HCT116 (cell line): Measurements from ENCODE around the gene CCSAP. TPM values are rescaled to one million over a fixed set of nuclear protein-coding genes. Genes with fewer than 3 reads are reported as not detected.

Source experiments
- ATAC-seq: fragments of 200-7000 bp; cut with Tn5 transposase; 2 replicates; pipeline ENCODE4 v1.9.1; 2020; ENCODE audit warnings: mild to moderate bottlenecking, moderate library complexity
- BruUV-seq: library from RNA; stranded (reverse); fragments of 400-500 nt; replicated peaks from 2 replicates; lab custom pipeline; 2021; lab: Mats Ljungman, UMichigan
- CTCF ChIA-PET: fragments of 300-600 bp; sonication (Branson Sonifier 250); formaldehyde crosslinking; loops from one replicate; lab custom pipeline; 2021; ENCODE audit warnings: antibody characterized with exemption; lab: Charles Lee
- POLR2A ChIA-PET: fragments of 300-600, 350-600 bp; sonication (Branson Sonifier 250); formaldehyde crosslinking; loops from one replicate; lab custom pipeline; 2021; ENCODE audit warnings: antibody characterized with exemption; lab: Charles Lee
- RAD21 ChIA-PET, 2 experiments: fragments of 300-600 bp; sonication (Branson Sonifier 250); formaldehyde crosslinking; loops; one replicate each; lab custom pipeline; 2023; ENCODE audit warnings: low total read pairs in 2 of 2; ENCODE audit not compliant: uncharacterized antibody in 2 of 2, unreplicated experiment in 2 of 2, low non-redundant PET in 1 of 2; lab: Charles Lee
- DNase-seq: peaks from one replicate; pipeline ENCODE4 v3.0.0-alpha.2; 2010; ENCODE audit warnings: low read depth, low spot score
- H2AFZ ChIP-seq: fragments of 200-600 bp; shearing (Covaris generic), sonication (generic); 2 replicates; pipeline ENCODE4 v1.6.1; 2017; ENCODE audit warnings: low read depth, mixed run types, mixed read lengths, antibody characterized with exemption, low read length; ENCODE audit not compliant: poor library complexity, severe bottlenecking
- H3K27ac ChIP-seq: 2 replicates; pipeline ENCODE4 v1.5.1; 2012; ENCODE audit warnings: low read depth, low read length
- H3K27me3 ChIP-seq: fragments of 200-600 bp; sonication (generic); 2 replicates; pipeline ENCODE4 v1.6.1; 2016; ENCODE audit warnings: mixed run types, low read length, mixed read lengths; ENCODE audit not compliant: insufficient read depth
- H3K36me3 ChIP-seq, 2 experiments: fragments of 200-500 bp in 1 of 2; fragments of 200-600 bp in 1 of 2; sonication (Bioruptor generic) in 1 of 2; sonication (generic) in 1 of 2; 2 replicates each; pipeline versions ENCODE4 v1.5.1 to v1.6.1; 2014 to 2016; ENCODE audit warnings: low read length in 2 of 2, inconsistent platforms in 1 of 2, mixed read lengths in 1 of 2, mixed run types in 1 of 2; ENCODE audit not compliant: insufficient read depth in 2 of 2, control insufficient read depth in 1 of 2
- H3K4me1 ChIP-seq, 2 experiments: fragments of 200-600 bp in 1 of 2; sonication (generic) in 1 of 2; 2 replicates each; pipeline versions ENCODE4 v1.5.1 to v1.6.1; 2012 to 2017; ENCODE audit warnings: low read length in 2 of 2, inconsistent platforms in 1 of 2, mild to moderate bottlenecking in 1 of 2, mixed read lengths in 1 of 2, mixed run types in 1 of 2, moderate library complexity in 1 of 2; ENCODE audit not compliant: insufficient read depth in 2 of 2, control insufficient read depth in 1 of 2
- H3K4me2 ChIP-seq: fragments of 200-600 bp; sonication (generic); 2 replicates; pipeline ENCODE4 v1.6.1; 2017; ENCODE audit warnings: mixed run types, low read length, mixed read lengths
- H3K4me3 ChIP-seq, 2 experiments: fragments of 200-600 bp in 1 of 2; sonication (generic) in 1 of 2; replicated peaks in 1 of 2; 2 replicates each; pipeline ENCODE4 v1.5.1; 2011 to 2016; ENCODE audit warnings: low read length in 2 of 2, control low read depth in 1 of 2, low read depth in 1 of 2, mild to moderate bottlenecking in 1 of 2, mixed read lengths in 1 of 2, mixed run types in 1 of 2
- H3K79me2 ChIP-seq: fragments of 200-600 bp; sonication (generic); 2 replicates; pipeline ENCODE4 v1.6.1; 2017; ENCODE audit warnings: mild to moderate bottlenecking, mixed run types, low read length, moderate library complexity, mixed read lengths; ENCODE audit not compliant: insufficient read depth
- H3K9ac ChIP-seq: fragments of 200-600 bp; sonication (generic); 2 replicates; pipeline ENCODE4 v1.6.1; 2016; ENCODE audit warnings: low read length, mixed read lengths
- H3K9me2 ChIP-seq: fragments of 200-600 bp; sonication (generic), shearing (Covaris generic); 2 replicates; pipeline ENCODE4 v1.6.1; 2017; ENCODE audit warnings: mixed run types, mild to moderate bottlenecking, moderate library complexity; ENCODE audit not compliant: insufficient read depth
- H3K9me3 ChIP-seq, 2 experiments: fragments of 200-500 bp in 1 of 2; fragments of 200-600 bp in 1 of 2; sonication (Bioruptor generic) in 1 of 2; sonication (generic) in 1 of 2; 2 replicates each; pipeline ENCODE4 v1.6.1; 2014 to 2017; ENCODE audit warnings: low read length in 2 of 2, mixed read lengths in 2 of 2, inconsistent platforms in 1 of 2, low read depth in 1 of 2, mild to moderate bottlenecking in 1 of 2, mixed run types in 1 of 2, moderate library complexity in 1 of 2; ENCODE audit not compliant: control insufficient read depth in 1 of 2, insufficient read depth in 1 of 2
- H4K20me1 ChIP-seq: fragments of 200-600 bp; sonication (generic), shearing (Covaris generic); 2 replicates; pipeline ENCODE4 v1.6.1; 2017; ENCODE audit warnings: mixed run types, mild to moderate bottlenecking, moderate library complexity; ENCODE audit not compliant: insufficient read depth
- ATF3 ChIP-seq: IDR thresholded peaks from 2 replicates; pipeline ENCODE4 v1.6.1; 2012
- CEBPB ChIP-seq: IDR thresholded peaks from 2 replicates; pipeline ENCODE4 v1.6.1; 2012; ENCODE audit warnings: low read depth
- CTCF ChIP-seq, 3 experiments: fragments of 200-600 bp in 1 of 3; sonication (generic) in 1 of 3; IDR thresholded peaks in 2 of 3; conservative IDR thresholded peaks in 1 of 3; 2 replicates each; pipeline ENCODE4 v1.5.1; 2012 to 2017; ENCODE audit warnings: low read depth in 2 of 3, low read length in 2 of 3, antibody characterized with exemption in 1 of 3, borderline replicate concordance in 1 of 3, control low read depth in 1 of 3, mild to moderate bottlenecking in 1 of 3, mixed read lengths in 1 of 3, mixed run types in 1 of 3, moderate library complexity in 1 of 3; ENCODE audit not compliant: insufficient read depth in 1 of 3
- EGR1 ChIP-seq: IDR thresholded peaks from 2 replicates; pipeline ENCODE4 v1.6.1; 2012; ENCODE audit warnings: low read depth
- EZH2 ChIP-seq: fragments of 200-600 bp; sonication (generic); IDR thresholded peaks from 2 replicates; pipeline ENCODE4 v1.6.1; 2017; ENCODE audit warnings: antibody characterized with exemption, mixed run types
- EZH2phosphoT487 ChIP-seq: fragments of 200-600 bp; IDR thresholded peaks from 2 replicates; pipeline ENCODE4 v1.6.1; 2018; ENCODE audit warnings: antibody characterized with exemption, borderline replicate concordance
- FOSL1 ChIP-seq: IDR thresholded peaks from 2 replicates; pipeline ENCODE4 v1.6.1; 2012; ENCODE audit warnings: low read depth
- JUND ChIP-seq: IDR thresholded peaks from 2 replicates; pipeline ENCODE4 v1.6.1; 2012
- MAX ChIP-seq: IDR thresholded peaks from 2 replicates; pipeline ENCODE4 v1.6.1; 2012
- POLR2A ChIP-seq: IDR thresholded peaks from 2 replicates; pipeline ENCODE4 v1.7.0; 2011; ENCODE audit warnings: borderline replicate concordance; ENCODE audit not compliant: insufficient read depth, insufficient read length; ENCODE audit errors: extremely low read depth
- POLR2AphosphoS5 ChIP-seq: IDR thresholded peaks from 2 replicates; pipeline ENCODE4 v1.6.1; 2011; ENCODE audit warnings: mild to moderate bottlenecking, low read depth, low read length, moderate library complexity
- RAD21 ChIP-seq: IDR thresholded peaks from 2 replicates; pipeline ENCODE4 v1.6.1; 2012; ENCODE audit warnings: low read depth, mild to moderate bottlenecking
- REST ChIP-seq: IDR thresholded peaks from 2 replicates; pipeline ENCODE4 v1.6.1; 2012; ENCODE audit warnings: low read depth
- SIN3A ChIP-seq: IDR thresholded peaks from 2 replicates; pipeline ENCODE4 v1.6.1; 2012; ENCODE audit warnings: low read depth
- SP1 ChIP-seq: IDR thresholded peaks from 2 replicates; pipeline ENCODE4 v1.6.1; 2012; ENCODE audit warnings: low read depth
- SRF ChIP-seq: IDR thresholded peaks from 2 replicates; pipeline ENCODE4 v1.6.1; 2012; ENCODE audit warnings: low read depth
- YY1 ChIP-seq: IDR thresholded peaks from 2 replicates; pipeline ENCODE4 v1.6.1; 2011; ENCODE audit warnings: low read length, low read depth, moderate library complexity, mild to moderate bottlenecking; ENCODE audit not compliant: insufficient replicate concordance; ENCODE audit errors: extremely low read depth
- ZBTB33 ChIP-seq: IDR thresholded peaks from 2 replicates; pipeline ENCODE4 v1.6.1; 2011; ENCODE audit warnings: mild to moderate bottlenecking, low read length, moderate library complexity; ENCODE audit not compliant: insufficient replicate concordance; ENCODE audit errors: extremely low read depth
- intact Hi-C: fragments of 100-400 bp; cut with micrococcal nuclease; formaldehyde crosslinking; loops from 2 replicates; pipeline ENCODE4 v1.10.0; 2022
- total RNA-seq: library from RNA; stranded (reverse); gene quantifications from one replicate; pipeline ENCODE4 v1.2.1, GENCODE V29; 2021; ENCODE audit not compliant: unreplicated experiment

The CCSAP gene
- total RNA-seq, 1 experiment from 2014 or later, result 10.9 TPM

- RAD21 ChIA-PET, result no interaction called here
- no peak for DNase-seq
- no peak for ATAC-seq
- Histone ChIP-seq H2AFZ (no peak overlapping the region), H3K4me2 (no peak overlapping the region), H3K9me3 (no peaks in the 10 kb centered on the region), H3K27me3 (no peaks in the 10 kb centered on the region), H4K20me1 (peaks cover 14% of the 10 kb centered on the region; the same call in 1 of the 2 replicates), H3K4me1 (no peaks in the 10 kb centered on the region), H3K36me3 (no peaks in the 10 kb centered on the region), H3K27ac (no peak overlapping the region), H3K4me3 (no peak overlapping the region), H3K79me2 (peaks cover 96% of the 10 kb centered on the region), H3K9me2 (no peaks in the 10 kb centered on the region), H3K9ac (no peak overlapping the region)
- no TSS peak for BruUV-seq
- intact Hi-C loops, result no loop called here
- TF ChIP-seq SP1, result no peak
- no peak for TF ChIP-seq SRF
- no peak for TF ChIP-seq EZH2phosphoT487
- no peak for TF ChIP-seq ATF3
- TF ChIP-seq EZH2, result no peak
- TF ChIP-seq FOSL1, result no peak
- no peak for TF ChIP-seq CTCF (IDR thresholded peaks at IDR 0.05 in 2 of 3, conservative IDR thresholded peaks at IDR 0.05 in 1 of 3; ENCODE audit: borderline replicate concordance in 1 of 3, insufficient read depth in 1 of 3, low read depth in 2 of 3, low read length in 2 of 3)
- no peak for TF ChIP-seq CEBPB
- no peak for TF ChIP-seq RAD21
- TF ChIP-seq ZBTB33, result no peak
- no peak for TF ChIP-seq YY1
- TF ChIP-seq EGR1, result no peak
- no peak for TF ChIP-seq REST
- TF ChIP-seq MAX, result no peak
- no peak for TF ChIP-seq POLR2AphosphoS5
- no peak for TF ChIP-seq JUND
- no peak for TF ChIP-seq SIN3A
- no peak for TF ChIP-seq POLR2A
- POLR2A ChIA-PET, result no interaction called here
- CTCF ChIA-PET, result no interaction called here
These were observed 63.6 kb downstream of the CCSAP start for GRCh38 chr1:229279242-229279641.
